Measurements from ENCODE around the gene CRABP2. TPM values are rescaled to one million over a fixed set of nuclear protein-coding genes. Genes with fewer than 3 reads are reported as not detected.

CRABP2 gene
- total RNA-seq, 1 donor from 2014 or later = 29.5 TPM

- Histone ChIP-seq H3K27me3 (ENCODE audit: control insufficient read depth, insufficient read depth, low read length) (peaks cover 48% of the 10 kb centered on the region), H3K4me3 (ENCODE audit: low read depth, low read length) (no peak overlapping the region), H3K36me3 (ENCODE audit: control insufficient read depth, insufficient read depth, low read length) (no peaks in the 10 kb centered on the region)
- no peak for TF ChIP-seq CTCF (IDR thresholded peaks at IDR 0.05; ENCODE audit: insufficient read depth, low read length, poor library complexity, severe bottlenecking)
- DNase-seq (ENCODE audit: low read depth) = no peak
Measured at GRCh38 chr1:156654700-156655099, 50.7 kb downstream of the CRABP2 start.

- no peak for TF ChIP-seq CTCF (IDR thresholded peaks at IDR 0.05; ENCODE audit: insufficient read depth, low read length, poor library complexity, severe bottlenecking)
- peaks cover 63% of the 10 kb centered on the region for H3K27me3 ChIP-seq (ENCODE audit: control insufficient read depth, insufficient read depth, low read length)
Measured at GRCh38 chr1:156652992-156653355, 52.4 kb downstream of the CRABP2 start.

GRCh38 chr1:156652131-156652991, 53.0 kb downstream of the CRABP2 start:
- no peaks in the 10 kb centered on the region for H3K36me3 ChIP-seq (ENCODE audit: control insufficient read depth, insufficient read depth, low read length)
- TF ChIP-seq CTCF (IDR thresholded peaks at IDR 0.05; ENCODE audit: insufficient read depth, low read length, poor library complexity, severe bottlenecking) = no peak
- DNase-seq (ENCODE audit: low read depth) = no peak
- no peak overlapping the region for H3K4me3 ChIP-seq (ENCODE audit: low read depth, low read length)
- H3K27me3 ChIP-seq (ENCODE audit: control insufficient read depth, insufficient read depth, low read length) = peaks cover 67% of the 10 kb centered on the region

More at GRCh38 chr1:156652992-156653355, 52.4 kb downstream of the CRABP2 start:
- DNase-seq (ENCODE audit: low read depth) = no peak
- Histone ChIP-seq H3K36me3 (ENCODE audit: control insufficient read depth, insufficient read depth, low read length) (no peaks in the 10 kb centered on the region), H3K4me3 (ENCODE audit: low read depth, low read length) (no peak overlapping the region)

Other genes starting within 250 kb of the CRABP2 start
- 16.6 and 22.0 TPM in 2 replicates for gene MEF2D, start 204.8 kb downstream of the CRABP2 start, total RNA-seq
- gene IQGAP3, start 133.0 kb downstream of the CRABP2 start, total RNA-seq = 8.0 and 9.4 TPM in 2 replicates
- not detected in 2 replicates for gene TTC24, start 125.9 kb downstream of the CRABP2 start, total RNA-seq
- gene NAXE, start 113.8 kb downstream of the CRABP2 start, total RNA-seq = 83.8 and 115 TPM in 2 replicates
- 19.1 and 21.8 TPM in 2 replicates for gene GPATCH4, start 104.1 kb downstream of the CRABP2 start, total RNA-seq
- gene HAPLN2, start 86.2 kb downstream of the CRABP2 start, total RNA-seq = not detected in 2 replicates
- 0.14 and 0.17 TPM in 2 replicates for gene BCAN, start 63.5 kb downstream of the CRABP2 start, total RNA-seq
- gene NES, start 28.2 kb downstream of the CRABP2 start, total RNA-seq = 66.3 and 76.8 TPM in 2 replicates
- gene METTL25B, start 22.9 kb upstream of the CRABP2 start, total RNA-seq = 13.0 and 13.6 TPM in 2 replicates
- 17.7 and 25.1 TPM in 2 replicates for gene ISG20L2, start 23.2 kb upstream of the CRABP2 start, total RNA-seq
- gene MRPL24, start 35.5 kb upstream of the CRABP2 start, total RNA-seq = 42.5 and 62.2 TPM in 2 replicates
- 271 and 296 TPM in 2 replicates for gene HDGF, start 46.1 kb upstream of the CRABP2 start, total RNA-seq
- 56.0 and 59.3 TPM in 2 replicates for gene PRCC, start 62.0 kb upstream of the CRABP2 start, total RNA-seq
- gene SH2D2A, start 111.3 kb upstream of the CRABP2 start, total RNA-seq = 2.3 and 4.9 TPM in 2 replicates
- gene INSRR, start 153.5 kb upstream of the CRABP2 start, total RNA-seq = not detected in 2 replicates
- gene NTRK1, start 155.3 kb upstream of the CRABP2 start, total RNA-seq = not detected in 2 replicates
- 10.3 and 17.1 TPM in 2 replicates for gene PEAR1, start 188.1 kb upstream of the CRABP2 start, total RNA-seq
- not detected in 2 replicates for gene LRRC71, start 215.0 kb upstream of the CRABP2 start, total RNA-seq